ELR (cell line): Measurements from ENCODE around the gene ATF1.
"Not testable (repeated sequence)": the region's sequence is repeated elsewhere in the genome, so short reads cannot be mapped to it uniquely, and the experiment has no call there.

Experiments used
- DNase-seq: peaks from one replicate; pipeline ENCODE4 v3.0.0-alpha.2; 2015; ENCODE audit warnings: low read depth

The ATF1 gene

GRCh38 chr12:50859621-50860310 is 95.9 kb downstream of the ATF1 start:
- DNase-seq = no peak

GRCh38 chr12:50862316-50862715 is 98.4 kb downstream of the ATF1 start:
- DNase-seq = peak; percentile 76

- no peak for DNase-seq
Observed at GRCh38 chr12:50865266-50865665, 101.4 kb downstream of the ATF1 start.

- DNase-seq = not testable (repeated sequence)
Observed at GRCh38 chr12:50868881-50869280, 105.0 kb downstream of the ATF1 start.
